ENCODE results near the gene TPTE2.
"Not testable (repeated sequence)": the region's sequence is repeated elsewhere in the genome, so short reads cannot be mapped to it uniquely, and the experiment has no call there.

The TPTE2 gene

DNA sequence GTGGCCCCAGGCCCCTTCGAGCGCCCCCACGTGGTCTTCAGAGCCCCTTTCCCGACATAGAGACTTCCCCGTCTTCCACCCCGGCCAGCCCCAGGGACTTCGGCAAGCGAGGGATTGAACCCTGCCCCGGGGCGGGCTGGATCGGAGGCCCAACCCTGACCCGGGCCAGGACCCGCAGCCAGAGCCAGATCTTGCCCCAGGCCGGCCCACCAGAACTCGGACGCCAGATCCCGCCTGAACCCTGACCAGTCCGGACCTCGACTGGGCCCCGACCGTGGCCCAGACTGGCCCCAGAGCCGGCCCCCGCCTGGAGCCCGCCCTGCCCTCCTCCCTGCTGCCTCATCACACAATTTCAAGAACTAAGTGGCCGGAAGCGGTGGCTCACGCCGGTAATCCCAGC, 253 bp upstream of the TPTE2 start:
- no peak for DNase-seq

DNA sequence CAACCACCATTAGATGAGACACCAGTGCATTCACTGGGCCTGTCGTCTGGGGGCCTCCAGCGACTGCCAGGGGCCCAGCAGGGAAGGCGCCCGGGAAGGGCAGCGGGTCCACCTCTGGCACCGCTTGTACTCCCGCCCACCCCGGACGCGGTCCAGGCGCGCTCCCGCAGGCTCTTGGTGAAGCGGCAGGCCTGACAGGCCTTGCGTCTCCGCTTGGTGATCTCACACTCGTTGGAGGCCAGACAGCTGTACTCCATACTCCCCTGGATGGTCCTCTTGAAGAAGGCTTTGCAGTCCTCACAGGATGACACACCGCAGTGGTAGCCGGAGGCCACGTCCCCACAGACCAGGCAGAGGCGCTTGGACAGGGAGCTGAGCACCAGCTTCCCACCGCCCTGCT, 660 bp downstream of the TPTE2 start:
- DNase-seq: not testable (repeated sequence)

GRCh38 chr13:19559739-19560138, 1.6 kb downstream of the TPTE2 start:
- not testable (repeated sequence) for DNase-seq

- not testable (repeated sequence) for DNase-seq
Measured at GRCh38 chr13:19557287-19557686, 4.0 kb downstream of the TPTE2 start.

DNA sequence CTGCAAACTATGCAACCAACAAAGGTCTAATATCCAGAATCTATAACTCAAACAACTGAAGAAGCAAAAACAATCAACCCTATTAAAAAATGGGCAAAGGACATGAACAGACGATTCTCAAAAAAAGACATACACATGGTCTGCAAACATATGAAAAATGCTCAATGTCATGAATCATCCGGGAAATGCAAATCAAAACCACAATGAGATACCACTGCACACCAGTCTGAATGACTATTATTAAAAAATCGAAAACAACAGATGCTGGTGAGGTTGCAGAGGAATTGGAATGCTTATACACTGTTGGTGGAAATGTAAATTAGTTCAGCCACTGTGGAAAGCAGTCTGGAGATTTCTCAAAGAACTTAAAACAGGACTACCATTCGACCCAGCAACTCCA, 12.1 kb downstream of the TPTE2 start:
- not testable (repeated sequence) for DNase-seq

DNA sequence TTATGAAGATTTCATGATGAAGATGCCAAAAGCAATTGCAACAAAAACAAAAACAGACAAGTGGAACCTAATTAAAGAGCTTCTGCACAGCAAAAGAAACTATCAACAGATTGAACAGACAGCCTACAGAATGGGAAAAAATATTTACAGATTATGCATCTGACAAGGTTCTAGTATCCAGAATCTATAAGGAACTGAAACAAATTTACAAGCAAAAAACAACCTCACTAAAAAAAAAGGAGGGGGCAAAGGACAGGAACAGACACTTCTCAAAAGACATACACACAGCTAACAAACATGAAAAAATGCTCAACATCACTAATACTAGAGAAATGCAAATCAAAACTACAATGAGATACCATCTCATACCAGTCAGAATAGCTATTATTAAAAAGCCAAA, 35.7 kb downstream of the TPTE2 start:
- DNase-seq: not testable (repeated sequence)

DNA sequence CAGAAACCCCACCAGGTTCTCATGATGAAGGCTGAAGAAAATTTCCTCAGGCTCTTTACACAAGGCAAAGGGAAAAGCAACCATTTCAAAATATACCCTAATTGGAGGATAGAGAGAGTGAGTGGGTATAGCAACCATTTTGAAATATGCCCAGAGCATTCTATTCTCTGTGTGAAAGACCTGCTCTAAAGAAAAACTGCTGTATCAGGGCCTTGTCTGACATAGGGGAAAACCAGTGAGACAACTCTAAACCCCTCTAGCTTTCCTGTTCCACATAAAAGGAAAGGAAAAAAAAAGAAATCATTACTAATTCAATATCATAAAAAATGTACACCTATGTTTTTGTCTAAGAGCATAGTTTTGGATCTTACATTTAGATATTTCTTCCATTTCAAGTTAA, 42.3 kb downstream of the TPTE2 start:
- no peak for DNase-seq

GRCh38 chr13:19507623-19508022, 53.7 kb downstream of the TPTE2 start:
- DNase-seq: not testable (repeated sequence)

DNA sequence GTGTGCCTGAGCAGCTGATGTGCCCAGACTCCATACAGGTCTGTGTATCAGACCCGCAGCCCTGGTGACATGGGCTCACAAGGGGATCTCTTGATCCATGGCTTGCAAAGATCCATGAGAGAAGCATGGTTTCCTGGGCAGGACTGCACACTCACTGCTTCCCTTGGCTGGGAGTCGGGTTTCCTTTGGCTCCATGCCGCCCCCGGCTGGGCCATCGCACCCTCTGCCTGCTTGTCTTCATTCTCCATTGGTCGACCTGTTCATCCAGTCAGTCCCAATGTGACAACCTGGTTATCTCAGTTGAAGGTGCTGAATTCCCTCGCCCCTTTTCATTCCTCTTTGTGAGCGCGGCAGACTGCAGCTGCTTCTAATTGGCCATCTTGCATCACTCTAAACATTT, 101.2 kb downstream of the TPTE2 start:
- not testable (repeated sequence) for DNase-seq

GRCh38 chr13:19439056-19439686, 122.2 kb downstream of the TPTE2 start:
- peak; percentile 14 for DNase-seq

DNA sequence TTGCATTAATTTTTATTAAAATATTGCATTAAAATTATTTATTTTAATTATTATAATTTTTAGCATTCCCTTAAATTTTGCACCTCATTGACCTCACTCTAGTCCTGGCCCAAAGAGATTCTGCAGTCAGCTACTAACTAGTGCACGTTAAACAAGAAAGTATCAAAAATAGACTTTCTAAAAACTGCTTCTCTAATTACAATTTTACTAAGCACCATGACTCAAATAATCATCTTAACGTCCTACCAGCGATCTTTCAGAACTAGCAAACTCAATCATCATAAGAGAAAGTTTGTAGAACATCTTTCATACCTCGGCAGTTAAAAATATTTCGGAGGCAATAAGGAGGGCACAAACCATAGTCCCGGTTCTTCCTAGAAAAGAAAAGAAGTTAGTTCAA, 123.6 kb downstream of the TPTE2 start:
- DNase-seq: not testable (repeated sequence)

- DNase-seq: not testable (repeated sequence)
Measured at GRCh38 chr13:19422236-19422635, 139.1 kb downstream of the TPTE2 start.

- DNase-seq: not testable (repeated sequence)
Measured at GRCh38 chr13:19412494-19412893, 148.8 kb downstream of the TPTE2 start.

DNA sequence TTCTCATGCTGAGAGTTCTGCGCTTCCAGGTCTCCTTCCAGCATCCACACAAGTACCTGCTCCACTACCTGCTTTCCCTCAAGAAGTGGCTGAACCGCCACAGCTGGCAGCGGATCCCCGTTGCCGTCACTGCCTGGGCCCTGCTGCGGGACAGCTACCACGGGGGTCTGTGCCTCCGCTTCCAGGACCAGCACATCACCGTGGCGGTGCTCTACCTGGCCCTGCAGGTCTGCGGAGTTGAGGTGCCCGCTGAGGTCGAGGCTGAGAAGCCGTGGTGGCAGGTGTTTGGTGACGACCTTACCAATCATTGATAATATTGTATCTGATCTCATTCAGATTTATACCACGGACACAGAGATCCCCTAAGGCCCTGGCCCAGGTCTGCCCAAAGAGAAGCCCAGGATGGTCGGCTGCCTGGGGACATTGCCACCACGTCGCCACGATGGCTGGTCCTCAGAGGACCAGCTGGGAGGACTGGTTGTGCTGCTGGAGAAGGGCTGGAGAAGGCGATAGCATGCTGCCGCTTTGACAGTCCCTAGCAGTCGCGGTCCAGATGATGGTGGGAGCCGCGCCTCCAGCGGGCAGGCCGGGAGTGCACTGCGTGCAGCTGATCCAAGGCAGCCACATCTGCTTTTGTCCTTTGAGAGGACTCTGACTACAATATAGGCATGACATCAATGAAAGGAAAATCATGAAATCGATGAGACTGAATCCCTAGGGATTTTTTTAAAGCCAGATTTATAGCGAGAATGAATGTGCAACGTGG, 178.4 kb downstream of the TPTE2 start:
- not testable (repeated sequence) for DNase-seq

DNA sequence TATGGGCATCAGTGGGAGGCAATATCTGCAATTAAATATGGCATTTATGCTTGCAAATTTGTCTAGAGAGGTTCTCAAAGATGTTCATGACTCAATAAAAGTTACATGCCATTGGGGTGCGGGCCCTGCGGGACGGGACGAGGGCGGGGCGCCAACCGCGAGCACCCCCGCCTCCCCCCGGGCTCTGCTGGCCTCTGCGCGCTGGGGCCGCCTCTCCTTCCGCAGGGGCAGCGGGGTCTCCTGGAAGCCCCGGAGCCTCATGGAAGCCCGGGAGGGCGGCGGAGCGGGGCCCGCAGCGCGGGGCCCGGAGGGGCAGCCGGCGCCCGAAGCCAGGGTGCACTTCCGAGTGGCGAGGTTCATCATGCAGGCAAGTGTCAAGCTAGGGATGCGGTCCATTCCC, 179.2 kb downstream of the TPTE2 start:
- DNase-seq: no peak

All from kidney glomerular epithelial cell (primary cell).